ENCODE results near the gene ADAM12.

- no peak for TF ChIP-seq MAX (IDR thresholded peaks at IDR 0.05)
- TF ChIP-seq ZBTB7A (IDR thresholded peaks at IDR 0.05; ENCODE audit: low read depth), result no peak
- TF ChIP-seq RAD21 (IDR thresholded peaks at IDR 0.05; ENCODE audit: low read depth), result no peak
Measured at GRCh38 chr10:126124668-126125349, 263.5 kb downstream of the ADAM12 start.
